HG03575 (cell line): ENCODE measurements around the gene RPRM.
"Not testable (repeated sequence)": the region's sequence is repeated elsewhere in the genome, so short reads cannot be mapped to it uniquely, and the experiment has no call there.

Experiments
- ATAC-seq: cut with Tn5 transposase; IDR thresholded peaks from one replicate; pipeline ENCODE4 v1.9.1; 2021; ENCODE audit not compliant: unreplicated experiment, insufficient number of reproducible peaks, low FRiP score; ENCODE audit errors: extremely low read depth

The RPRM gene

DNA sequence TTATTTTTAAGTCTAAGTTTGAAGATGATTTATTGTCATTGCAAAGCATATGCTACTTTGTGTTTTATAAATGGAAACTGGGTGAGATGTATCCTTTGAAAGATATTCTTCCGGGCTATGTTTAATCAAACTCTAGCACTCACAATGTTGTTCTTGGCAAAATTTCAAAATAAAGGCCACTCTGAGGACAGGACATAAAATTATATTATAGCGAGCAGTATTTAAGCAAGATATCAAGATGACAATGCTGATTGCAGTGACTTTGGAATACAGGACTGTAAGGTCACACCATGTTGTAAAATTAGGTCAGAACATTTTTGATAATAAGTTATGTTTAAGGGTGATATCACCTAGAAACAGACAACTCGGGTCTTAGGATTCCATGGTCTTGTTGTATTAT, 14.2 kb downstream of the RPRM start:
- no peak for ATAC-seq

DNA sequence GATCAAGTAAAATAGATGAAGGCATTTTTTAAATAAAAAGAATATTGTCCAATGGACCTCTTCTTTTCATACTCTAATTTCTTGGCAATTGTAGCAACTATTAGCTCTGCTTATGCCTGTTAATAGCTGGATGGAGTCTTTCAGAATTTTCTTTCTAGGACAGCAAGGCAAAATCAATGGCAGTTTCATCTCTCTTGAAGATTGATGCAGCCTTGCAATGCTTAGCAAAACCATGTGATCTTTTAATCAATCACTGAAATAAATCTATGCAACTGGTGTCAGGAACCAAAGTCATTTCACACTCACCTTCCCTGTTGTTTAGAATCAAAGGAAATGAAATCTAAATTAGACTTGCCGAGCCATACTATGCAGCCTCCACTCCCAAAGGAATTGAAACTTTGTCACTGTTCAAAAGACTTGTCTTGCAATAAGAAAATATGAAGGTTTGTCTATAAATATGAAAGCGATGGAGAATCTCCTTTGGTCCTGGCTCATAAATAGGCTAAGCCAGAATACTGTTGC, 16.2 kb downstream of the RPRM start:
- ATAC-seq, result no peak

DNA sequence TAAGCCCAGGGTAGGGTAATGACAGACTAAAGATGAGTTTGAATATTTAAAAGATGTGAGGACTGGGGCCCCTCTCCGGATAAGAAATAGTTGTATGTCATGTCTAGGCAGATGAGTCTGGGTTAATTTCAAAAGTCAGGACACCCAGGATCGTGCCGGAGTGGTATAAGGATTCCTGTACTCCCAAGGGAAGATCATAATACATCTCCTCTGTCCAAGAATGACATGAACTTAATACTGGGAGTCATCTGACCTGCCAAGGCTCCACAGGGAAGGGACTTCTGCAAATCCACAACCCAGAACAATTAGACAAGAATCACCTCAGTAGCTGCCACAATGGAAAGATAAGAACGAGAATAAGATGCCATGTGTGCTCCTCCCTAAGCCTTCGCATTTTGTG, 17.1 kb downstream of the RPRM start:
- no peak for ATAC-seq

DNA sequence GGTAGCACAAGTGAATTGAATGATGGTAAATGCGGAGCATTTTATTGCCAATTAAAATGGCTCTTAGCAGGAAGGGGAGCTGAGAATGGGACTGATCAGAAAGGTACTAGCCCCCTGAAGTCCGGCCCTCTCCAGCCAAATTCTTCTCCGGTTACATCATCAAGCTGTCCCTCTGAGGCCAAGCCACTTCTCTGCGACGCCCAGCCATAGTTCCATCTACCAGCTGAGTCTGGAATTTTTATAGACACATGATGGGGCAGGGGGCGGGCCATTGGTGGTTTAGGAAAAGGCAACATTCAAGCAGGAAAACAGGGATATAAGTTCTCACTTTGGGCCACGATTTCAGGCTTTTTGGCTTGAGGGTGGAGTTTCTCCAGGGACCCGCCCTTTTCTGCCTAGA, 22.7 kb downstream of the RPRM start:
- no peak for ATAC-seq

DNA sequence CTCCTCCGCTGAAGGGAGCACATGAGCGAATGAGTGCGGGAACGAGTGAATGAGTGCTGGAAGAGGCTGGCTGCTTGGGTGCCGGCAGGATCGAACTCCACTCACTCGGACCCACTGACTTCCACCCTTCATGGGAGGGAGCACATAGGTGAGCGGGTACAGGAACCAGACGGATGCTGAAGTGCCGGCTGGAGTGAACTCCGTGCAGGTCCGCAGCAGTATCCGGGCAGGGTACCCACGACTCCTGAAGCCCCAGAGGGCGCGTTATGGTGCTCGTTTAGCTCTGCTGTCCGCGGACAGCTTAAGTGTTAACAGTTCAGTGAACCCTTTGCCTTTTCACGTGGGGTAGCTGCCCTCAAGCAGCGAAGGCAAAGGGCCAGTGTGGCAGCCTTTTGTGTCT, 23.2 kb downstream of the RPRM start:
- no peak for ATAC-seq

DNA sequence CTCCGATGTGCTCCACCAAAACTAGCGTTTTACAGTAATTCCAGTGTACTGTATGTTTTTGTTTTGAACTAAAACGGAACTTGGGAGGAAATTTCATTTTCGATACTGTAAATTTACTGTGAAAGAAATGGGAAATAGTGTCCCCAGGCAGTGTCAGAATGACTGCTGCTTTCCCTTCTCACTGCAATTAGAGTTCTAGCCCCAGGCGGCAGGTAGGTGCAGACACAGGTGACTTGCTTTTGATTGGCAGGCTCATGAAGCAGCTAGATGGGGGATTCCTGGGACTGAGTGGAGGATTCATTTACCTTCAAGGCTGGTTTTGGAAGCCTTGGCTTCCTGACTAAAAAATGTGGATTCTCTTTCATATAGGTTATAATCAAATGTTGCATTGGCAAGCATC, 27.0 kb downstream of the RPRM start:
- no peak for ATAC-seq

DNA sequence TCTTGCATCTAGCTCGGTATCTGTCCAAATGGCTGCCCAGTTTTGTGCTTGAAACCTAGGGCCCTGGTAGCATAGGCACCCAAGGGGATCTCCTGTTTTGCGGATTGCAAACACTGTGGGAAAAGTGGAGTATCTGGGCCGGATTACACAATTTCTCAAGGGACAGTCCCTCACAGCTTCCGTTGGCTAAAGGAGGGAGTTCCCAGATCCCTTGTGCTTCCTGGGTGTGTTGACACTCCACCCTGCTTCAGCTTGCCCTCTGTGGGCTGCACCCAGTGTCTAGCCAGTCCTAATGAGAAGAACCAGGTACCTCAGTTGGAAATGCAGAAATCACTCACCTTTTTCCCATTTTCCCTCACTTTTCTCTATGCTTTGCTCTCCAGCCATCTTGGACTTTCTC, 35.5 kb downstream of the RPRM start:
- ATAC-seq, result no peak

DNA sequence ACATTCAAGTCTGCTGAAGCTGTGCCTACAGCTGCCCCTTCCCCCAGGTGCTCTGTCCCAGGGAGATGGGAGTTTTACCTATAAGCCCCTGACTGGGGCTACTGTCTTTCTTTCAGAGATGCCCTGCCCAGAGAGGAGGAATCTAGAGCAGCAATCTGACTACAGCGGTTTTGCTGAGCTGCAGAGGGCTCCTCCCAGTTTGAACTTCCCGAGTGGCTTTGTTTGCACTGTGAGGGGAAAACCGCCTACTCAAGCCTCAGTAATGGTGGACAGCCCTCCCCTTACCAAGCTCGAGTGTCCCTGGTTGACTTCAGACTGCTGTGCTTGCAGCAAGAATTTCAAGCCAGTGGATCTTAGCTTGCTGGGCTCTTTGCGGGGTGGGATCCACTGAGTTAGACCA, 35.9 kb downstream of the RPRM start:
- ATAC-seq, result not testable (repeated sequence)

DNA sequence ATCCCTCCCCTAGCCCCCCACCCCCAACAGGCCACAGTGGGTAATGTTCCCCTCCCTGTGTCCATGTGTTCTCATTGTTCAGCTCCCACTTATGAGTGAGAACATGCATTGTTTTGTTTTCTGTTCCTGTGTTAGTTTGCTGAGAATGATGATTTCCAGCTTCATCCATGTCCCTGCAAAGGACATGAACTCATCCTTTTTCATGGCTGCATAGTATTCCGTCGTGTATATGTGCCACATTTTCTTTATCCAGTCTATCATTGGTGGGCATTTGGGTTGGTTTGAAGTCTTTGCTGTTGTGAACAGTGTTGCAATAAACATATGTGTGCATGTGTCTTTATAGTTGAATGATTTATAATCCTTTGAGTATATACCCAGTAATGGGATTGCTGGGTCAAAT, 38.5 kb downstream of the RPRM start:
- ATAC-seq, result not testable (repeated sequence)

DNA sequence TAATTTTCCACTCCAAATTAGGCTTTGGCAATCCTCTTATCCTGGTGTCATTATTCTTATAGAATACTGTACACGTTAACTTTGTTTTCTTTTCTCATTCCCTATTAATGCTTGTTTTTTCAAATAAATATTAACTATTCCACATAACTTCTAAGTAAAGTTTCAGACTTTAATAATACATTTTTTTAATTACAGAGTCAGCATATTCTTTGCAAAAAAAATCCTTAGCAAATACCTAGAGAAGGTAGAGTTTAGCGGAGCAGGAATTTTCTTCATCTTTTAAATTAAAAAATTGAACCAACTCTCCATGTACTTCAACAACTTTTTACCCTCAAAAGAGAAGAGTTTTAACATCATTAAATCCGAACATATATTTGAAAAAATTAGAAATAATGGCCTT, 45.2 kb downstream of the RPRM start:
- no peak for ATAC-seq

DNA sequence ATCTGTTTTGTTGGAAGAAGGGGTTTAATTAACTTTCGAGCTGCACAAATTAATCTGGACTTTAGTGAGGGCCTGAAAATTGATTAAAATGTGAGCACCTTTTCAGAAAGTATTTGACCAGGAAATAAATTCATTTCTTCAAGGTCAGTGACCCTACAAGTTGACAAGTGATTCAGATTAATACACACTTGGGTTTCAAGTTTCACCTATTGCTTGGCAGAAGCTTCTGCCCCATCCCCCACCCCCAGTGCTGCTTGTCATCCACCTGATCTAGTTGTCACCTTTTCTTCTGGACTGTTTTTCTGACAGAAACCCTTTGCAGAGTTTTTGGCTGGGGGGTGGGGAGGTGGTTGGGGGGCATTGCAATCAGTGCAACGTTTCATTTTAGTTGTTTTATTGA, 46.2 kb downstream of the RPRM start:
- no peak for ATAC-seq

DNA sequence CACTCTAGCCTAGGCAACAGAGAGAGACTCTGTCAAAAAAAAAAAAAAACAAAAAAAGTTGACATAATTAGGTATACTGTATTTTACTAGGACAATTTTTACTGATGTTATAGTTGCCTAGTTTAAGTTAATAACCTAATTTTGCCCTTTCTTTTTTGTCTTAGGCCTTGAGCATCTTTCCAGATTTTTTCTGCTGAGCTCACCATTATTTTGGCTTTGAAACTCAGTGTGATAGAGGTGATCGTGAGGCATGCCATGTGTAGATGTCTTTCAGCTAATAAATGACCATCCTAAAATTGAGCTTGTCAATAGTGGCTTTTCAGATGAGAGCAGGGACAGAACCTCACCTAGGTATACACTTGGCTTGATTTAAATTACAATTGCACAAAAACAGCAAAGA, 47.4 kb downstream of the RPRM start:
- no peak for ATAC-seq
